Measurements from ENCODE around the gene OPCML.

OPCML gene

DNA sequence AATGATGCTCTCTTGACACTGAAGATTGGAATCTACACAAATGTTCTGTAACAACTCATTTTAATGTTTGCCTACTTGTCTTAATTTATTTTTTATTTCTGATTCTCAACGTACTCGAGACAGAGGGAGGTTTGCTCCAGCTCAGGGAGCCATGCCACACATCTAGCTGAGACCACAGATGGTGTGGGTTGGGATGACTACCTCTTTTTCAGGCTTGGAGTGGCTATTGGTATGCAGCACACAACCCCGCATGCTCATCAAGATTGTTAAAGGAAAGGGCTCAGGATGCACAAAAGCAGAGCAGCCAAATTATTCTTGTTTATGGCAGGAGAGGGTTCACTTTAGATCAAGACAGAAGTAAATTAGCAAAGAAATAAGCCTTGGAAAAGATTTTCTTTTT, 424.5 kb downstream of the OPCML start:
- no peak for TF ChIP-seq EZH2phosphoT487 (IDR thresholded peaks at IDR 0.05; ENCODE audit: borderline replicate concordance, low read length)
- TF ChIP-seq, protein P1, sequence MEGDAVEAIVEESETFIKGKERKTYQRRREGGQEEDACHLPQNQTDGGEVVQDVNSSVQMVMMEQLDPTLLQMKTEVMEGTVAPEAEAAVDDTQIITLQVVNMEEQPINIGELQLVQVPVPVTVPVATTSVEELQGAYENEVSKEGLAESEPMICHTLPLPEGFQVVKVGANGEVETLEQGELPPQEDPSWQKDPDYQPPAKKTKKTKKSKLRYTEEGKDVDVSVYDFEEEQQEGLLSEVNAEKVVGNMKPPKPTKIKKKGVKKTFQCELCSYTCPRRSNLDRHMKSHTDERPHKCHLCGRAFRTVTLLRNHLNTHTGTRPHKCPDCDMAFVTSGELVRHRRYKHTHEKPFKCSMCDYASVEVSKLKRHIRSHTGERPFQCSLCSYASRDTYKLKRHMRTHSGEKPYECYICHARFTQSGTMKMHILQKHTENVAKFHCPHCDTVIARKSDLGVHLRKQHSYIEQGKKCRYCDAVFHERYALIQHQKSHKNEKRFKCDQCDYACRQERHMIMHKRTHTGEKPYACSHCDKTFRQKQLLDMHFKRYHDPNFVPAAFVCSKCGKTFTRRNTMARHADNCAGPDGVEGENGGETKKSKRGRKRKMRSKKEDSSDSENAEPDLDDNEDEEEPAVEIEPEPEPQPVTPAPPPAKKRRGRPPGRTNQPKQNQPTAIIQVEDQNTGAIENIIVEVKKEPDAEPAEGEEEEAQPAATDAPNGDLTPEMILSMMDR (IDR thresholded peaks at IDR 0.05; ENCODE audit: low read depth, low read length, poor library complexity, severe bottlenecking) = no peak
- no peaks in the 10 kb centered on the region for H3K27me3 ChIP-seq (ENCODE audit: control insufficient read depth, low read length)

DNA sequence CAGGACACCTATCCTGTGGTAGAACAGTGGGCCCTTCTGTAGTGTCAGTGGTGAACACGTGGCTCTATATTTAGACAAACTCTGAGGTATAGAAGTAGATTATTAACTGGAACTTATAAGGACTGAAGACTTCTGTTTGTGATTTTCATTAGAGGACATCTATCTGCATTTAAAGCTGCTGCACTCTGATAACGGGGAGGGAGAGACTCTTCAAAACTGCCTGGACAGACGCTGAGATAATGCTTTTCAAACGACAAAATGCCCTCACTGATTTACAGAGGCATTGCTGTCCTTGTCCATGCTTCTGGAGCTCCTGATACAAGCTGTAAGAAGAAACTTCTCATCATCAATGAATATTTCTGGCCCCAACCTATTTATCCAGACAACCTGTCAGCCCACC, 425.2 kb downstream of the OPCML start:
- Histone ChIP-seq H4K20me1 (ENCODE audit: control insufficient read depth, insufficient read depth, low read depth, low read length) (no peaks in the 10 kb centered on the region), H3K4me1 (ENCODE audit: control insufficient read depth, low read length) (no peaks in the 10 kb centered on the region), H3K36me3 (ENCODE audit: control insufficient read depth, low read length) (no peaks in the 10 kb centered on the region), H3K27me3 (ENCODE audit: control insufficient read depth, low read length) (no peaks in the 10 kb centered on the region), H3K27ac (ENCODE audit: low read depth, low read length) (no peak overlapping the region), H3K4me3 (ENCODE audit: low read length) (no peak overlapping the region), H3K4me2 (ENCODE audit: low read length) (no peak overlapping the region), H3F3A (ENCODE audit: control insufficient read depth, insufficient read depth) (no peaks in the 10 kb centered on the region), H3K9me3 (ENCODE audit: control insufficient read depth, insufficient read depth, low read length) (no peaks in the 10 kb centered on the region), H3K9me2 (replicated peaks; ENCODE audit: control insufficient read depth, low read length) (no peaks in the 10 kb centered on the region), H3K79me2 (ENCODE audit: control insufficient read depth, low read length) (no peaks in the 10 kb centered on the region)
- TF ChIP-seq EZH2phosphoT487 (IDR thresholded peaks at IDR 0.05; ENCODE audit: borderline replicate concordance, low read length) = no peak
- TF ChIP-seq, protein P1 (IDR thresholded peaks at IDR 0.05; ENCODE audit: low read depth, low read length, poor library complexity, severe bottlenecking) = no peak

More for the DNA sequence above, 424.5 kb downstream of the OPCML start:
- Histone ChIP-seq H3K4me1 (ENCODE audit: control insufficient read depth, low read length) (no peaks in the 10 kb centered on the region), H3K79me2 (ENCODE audit: control insufficient read depth, low read length) (no peaks in the 10 kb centered on the region), H3K36me3 (ENCODE audit: control insufficient read depth, low read length) (no peaks in the 10 kb centered on the region), H3K9me2 (replicated peaks; ENCODE audit: control insufficient read depth, low read length) (no peaks in the 10 kb centered on the region), H3K4me3 (ENCODE audit: low read length) (no peak overlapping the region), H3K9me3 (ENCODE audit: control insufficient read depth, insufficient read depth, low read length) (no peaks in the 10 kb centered on the region), H4K20me1 (ENCODE audit: control insufficient read depth, insufficient read depth, low read depth, low read length) (no peaks in the 10 kb centered on the region), H3K27ac (ENCODE audit: low read depth, low read length) (no peak overlapping the region), H3F3A (ENCODE audit: control insufficient read depth, insufficient read depth) (no peaks in the 10 kb centered on the region), H3K4me2 (ENCODE audit: low read length) (no peak overlapping the region)

DNA sequence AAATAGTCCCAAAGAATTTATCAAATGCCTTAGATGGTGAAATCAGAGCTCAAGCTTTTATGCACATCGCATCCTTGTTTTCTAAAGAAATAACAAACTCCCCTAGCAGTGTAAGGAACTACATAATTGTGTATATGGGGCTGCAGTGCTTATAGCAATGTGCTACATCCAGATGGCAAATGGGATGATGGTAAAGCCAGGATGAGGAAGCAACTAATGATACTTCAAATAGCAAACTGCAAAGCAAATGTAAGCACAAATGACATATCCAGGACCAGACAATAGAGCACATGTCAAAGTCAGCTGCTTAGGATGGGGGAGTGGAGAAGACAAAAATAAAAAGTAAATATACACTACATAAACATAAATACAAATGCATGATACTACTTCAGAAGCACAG, 425.9 kb downstream of the OPCML start:
- H3K27ac ChIP-seq (ENCODE audit: low read depth, low read length) = no peak overlapping the region
- TF ChIP-seq, protein P1 (IDR thresholded peaks at IDR 0.05; ENCODE audit: low read depth, low read length, poor library complexity, severe bottlenecking) = no peak
- TF ChIP-seq EZH2phosphoT487 (IDR thresholded peaks at IDR 0.05; ENCODE audit: borderline replicate concordance, low read length) = no peak

More for the DNA sequence above, 425.9 kb downstream of the OPCML start:
- Histone ChIP-seq H3K9me3 (ENCODE audit: control insufficient read depth, insufficient read depth, low read length) (no peaks in the 10 kb centered on the region), H3K4me2 (ENCODE audit: low read length) (no peak overlapping the region), H4K20me1 (ENCODE audit: control insufficient read depth, insufficient read depth, low read depth, low read length) (no peaks in the 10 kb centered on the region), H3K79me2 (ENCODE audit: control insufficient read depth, low read length) (no peaks in the 10 kb centered on the region), H3K4me3 (ENCODE audit: low read length) (no peak overlapping the region), H3K36me3 (ENCODE audit: control insufficient read depth, low read length) (no peaks in the 10 kb centered on the region), H3K4me1 (ENCODE audit: control insufficient read depth, low read length) (no peaks in the 10 kb centered on the region), H3F3A (ENCODE audit: control insufficient read depth, insufficient read depth) (no peaks in the 10 kb centered on the region), H3K9me2 (replicated peaks; ENCODE audit: control insufficient read depth, low read length) (no peaks in the 10 kb centered on the region), H3K27me3 (ENCODE audit: control insufficient read depth, low read length) (no peaks in the 10 kb centered on the region)

Measured in DOHH2 (cell line).